ENCODE measurements around the gene VPS52. TPM values are rescaled to one million over a fixed set of nuclear protein-coding genes. Genes with fewer than 3 reads are reported as not detected.
"Not testable (repeated sequence)": the region's sequence is repeated elsewhere in the genome, so short reads cannot be mapped to it uniquely, and the experiment has no call there.

The VPS52 gene
- total RNA-seq, 2 donors from 2014 or later = 31.4 to 43.2 TPM

- H3K4me3 ChIP-seq = peak overlapping the region; percentile 86
- peaks cover 10% of the 10 kb centered on the region for H3K36me3 ChIP-seq
- no peaks in the 10 kb centered on the region for H3K27me3 ChIP-seq (replicated peaks; ENCODE audit: insufficient read depth)
- no peak for ATAC-seq (ENCODE audit: insufficient number of reproducible peaks, low FRiP score, low read depth)
- no peaks in the 10 kb centered on the region for H3K9me3 ChIP-seq
- DNase-seq (ENCODE audit: low spot score) = no peak
- peak overlapping the region; percentile 88 to 95 for H3K27ac ChIP-seq
- H3K4me1 ChIP-seq (ENCODE audit: control insufficient read depth in 1 of 2, low read depth in 2 of 2) = peaks cover 27 to 52% of the 10 kb centered on the region in 2 donors
- TF ChIP-seq CTCF (IDR thresholded peaks at IDR 0.05) = no peak
Measured at GRCh38 chr6:33276581-33276863, 4.8 kb upstream of the VPS52 start.

- not testable (repeated sequence) for ATAC-seq (ENCODE audit: insufficient number of reproducible peaks, low FRiP score, low read depth); H3K27me3 ChIP-seq (replicated peaks; ENCODE audit: insufficient read depth); H3K36me3 ChIP-seq; H3K9me3 ChIP-seq; DNase-seq (ENCODE audit: low spot score)
- Histone ChIP-seq H3K4me1 (ENCODE audit: control insufficient read depth in 1 of 2, low read depth in 2 of 2) (peaks cover 27 to 53% of the 10 kb centered on the region in 2 donors), H3K27ac (peak overlapping the region; percentile 88 to 95), H3K4me3 (peak overlapping the region; percentile 86)
Measured at GRCh38 chr6:33275795-33276580, 4.3 kb upstream of the VPS52 start.

GRCh38 chr6:33273924-33274902 lies 2.5 kb upstream of the VPS52 start:
- H3K36me3 ChIP-seq = peaks cover 10% of the 10 kb centered on the region
- no peaks in the 10 kb centered on the region for H3K9me3 ChIP-seq
- no peak overlapping the region for H3K27ac ChIP-seq
- DNase-seq (ENCODE audit: low spot score) (no peak), ATAC-seq (ENCODE audit: insufficient number of reproducible peaks, low FRiP score, low read depth) (no peak)
- no peak overlapping the region for H3K4me3 ChIP-seq
- no peak for TF ChIP-seq CTCF (IDR thresholded peaks at IDR 0.05)
- peaks cover 27 to 63% of the 10 kb centered on the region in 2 donors for H3K4me1 ChIP-seq (ENCODE audit: control insufficient read depth in 1 of 2, low read depth in 2 of 2)
- no peaks in the 10 kb centered on the region for H3K27me3 ChIP-seq (replicated peaks; ENCODE audit: insufficient read depth)

- Histone ChIP-seq H3K36me3 (peaks cover 12% of the 10 kb centered on the region), H3K27me3 (replicated peaks; ENCODE audit: insufficient read depth) (no peaks in the 10 kb centered on the region), H3K27ac (peak overlapping the region in 1 of 2 donors; percentile 94), H3K4me1 (ENCODE audit: control insufficient read depth in 1 of 2, low read depth in 2 of 2) (peaks cover 27 to 58% of the 10 kb centered on the region in 2 donors), H3K4me3 (peak overlapping the region; percentile 89), H3K9me3 (no peaks in the 10 kb centered on the region)
- DNase-seq (ENCODE audit: low spot score) = no peak
- no peak for TF ChIP-seq CTCF (IDR thresholded peaks at IDR 0.05)
- no peak for ATAC-seq (ENCODE audit: insufficient number of reproducible peaks, low FRiP score, low read depth)
Measured at GRCh38 chr6:33273129-33273923, 1.6 kb upstream of the VPS52 start.

- no peak for DNase-seq (ENCODE audit: low spot score)
- Histone ChIP-seq H3K27ac (peak overlapping the region; percentile 94 to 96), H3K4me3 (peak overlapping the region; percentile 89), H3K36me3 (peaks cover 20% of the 10 kb centered on the region), H3K9me3 (no peaks in the 10 kb centered on the region), H3K4me1 (ENCODE audit: control insufficient read depth in 1 of 2, low read depth in 2 of 2) (peaks cover 27 to 53% of the 10 kb centered on the region in 2 donors), H3K27me3 (replicated peaks; ENCODE audit: insufficient read depth) (no peaks in the 10 kb centered on the region)
- no peak for ATAC-seq (ENCODE audit: insufficient number of reproducible peaks, low FRiP score, low read depth)
- no peak for TF ChIP-seq CTCF (IDR thresholded peaks at IDR 0.05)
Measured at GRCh38 chr6:33272275-33273128, 826 bp upstream of the VPS52 start.

Measured in thoracic aorta (tissue), 2 donors.